SU-DHL-6 (cell line): ENCODE results near the gene TBX18.

Experiments
- H2AFZ ChIP-seq: fragments of 200-600 bp; sonication (generic); 2 replicates; pipeline ENCODE4 v1.6.1; 2014; ENCODE audit warnings: low read depth, mild to moderate bottlenecking, moderate library complexity, mixed read lengths, antibody characterized with exemption, low read length; ENCODE audit not compliant: severe bottlenecking
- H3F3A ChIP-seq: fragments of 200-600 bp; shearing (Covaris generic); 2 replicates; pipeline ENCODE4 v1.6.0; 2016; ENCODE audit warnings: antibody characterized with exemption, mild to moderate bottlenecking; ENCODE audit not compliant: insufficient read depth
- H3K27ac ChIP-seq: fragments of 200-600 bp; sonication (generic); 2 replicates; pipeline ENCODE4 v1.5.1; 2016; ENCODE audit warnings: low read depth, mild to moderate bottlenecking, low read length, moderate library complexity, mixed read lengths
- H3K27me3 ChIP-seq: fragments of 200-600 bp; sonication (generic), shearing (Covaris generic); 2 replicates; pipeline ENCODE4 v1.6.0; 2014; ENCODE audit warnings: mild to moderate bottlenecking, low read length
- H3K36me3 ChIP-seq: fragments of 200-600 bp; sonication (generic); 2 replicates; pipeline ENCODE4 v1.6.1; 2014; ENCODE audit warnings: mild to moderate bottlenecking, low read length, mixed read lengths
- H3K4me2 ChIP-seq: fragments of 300-600, 200-600 bp; shearing (Covaris generic), sonication (generic); 2 replicates; pipeline ENCODE4 v1.6.0; 2014; ENCODE audit warnings: low read length, low read depth, mild to moderate bottlenecking; ENCODE audit not compliant: poor library complexity, severe bottlenecking
- H3K4me3 ChIP-seq: fragments of 200-600 bp; sonication (generic); 2 replicates; pipeline ENCODE4 v1.5.1; 2014; ENCODE audit warnings: antibody characterized with exemption, low read length, mild to moderate bottlenecking, mixed read lengths; ENCODE audit not compliant: insufficient read depth, poor library complexity, severe bottlenecking
- H3K79me2 ChIP-seq: fragments of 200-600 bp; sonication (generic); 2 replicates; pipeline ENCODE4 v1.6.1; 2014; ENCODE audit warnings: mild to moderate bottlenecking, low read length, moderate library complexity; ENCODE audit not compliant: insufficient read depth
- H3K9ac ChIP-seq: fragments of 200-600 bp; sonication (generic); 2 replicates; pipeline ENCODE4 v1.7.0; 2014; ENCODE audit warnings: mild to moderate bottlenecking, low read length
- H3K9me2 ChIP-seq: fragments of 200-600 bp; sonication (generic); replicated peaks from 2 replicates; pipeline ENCODE4 v1.6.1; 2014; ENCODE audit warnings: low read length; ENCODE audit not compliant: insufficient read depth
- H3K9me3 ChIP-seq: fragments of 200-600 bp; sonication (generic); 2 replicates; pipeline ENCODE4 v1.6.1; 2014; ENCODE audit warnings: low read length, mixed read lengths; ENCODE audit not compliant: insufficient read depth
- H4K20me1 ChIP-seq: fragments of 200-600 bp; sonication (generic); 2 replicates; pipeline ENCODE4 v1.6.1; 2014; ENCODE audit warnings: low read depth, mild to moderate bottlenecking, antibody characterized with exemption, low read length, moderate library complexity, mixed read lengths
- EZH2phosphoT487 ChIP-seq: fragments of 200-600 bp; sonication (generic), shearing (Covaris generic); conservative IDR thresholded peaks from 2 replicates; pipeline ENCODE4 v1.6.1; 2018; ENCODE audit warnings: mild to moderate bottlenecking, antibody characterized with exemption, low read length, moderate library complexity, mixed read lengths
- TF ChIP-seq, protein P1 (sequence below): fragments of 200-600 bp; sonication (generic); IDR thresholded peaks from one replicate; pipeline ENCODE4 v1.5.1; 2017; ENCODE audit warnings: antibody characterized with exemption, mild to moderate bottlenecking, low read length, moderate library complexity; ENCODE audit not compliant: insufficient read depth, poor library complexity, severe bottlenecking

TBX18 gene

DNA sequence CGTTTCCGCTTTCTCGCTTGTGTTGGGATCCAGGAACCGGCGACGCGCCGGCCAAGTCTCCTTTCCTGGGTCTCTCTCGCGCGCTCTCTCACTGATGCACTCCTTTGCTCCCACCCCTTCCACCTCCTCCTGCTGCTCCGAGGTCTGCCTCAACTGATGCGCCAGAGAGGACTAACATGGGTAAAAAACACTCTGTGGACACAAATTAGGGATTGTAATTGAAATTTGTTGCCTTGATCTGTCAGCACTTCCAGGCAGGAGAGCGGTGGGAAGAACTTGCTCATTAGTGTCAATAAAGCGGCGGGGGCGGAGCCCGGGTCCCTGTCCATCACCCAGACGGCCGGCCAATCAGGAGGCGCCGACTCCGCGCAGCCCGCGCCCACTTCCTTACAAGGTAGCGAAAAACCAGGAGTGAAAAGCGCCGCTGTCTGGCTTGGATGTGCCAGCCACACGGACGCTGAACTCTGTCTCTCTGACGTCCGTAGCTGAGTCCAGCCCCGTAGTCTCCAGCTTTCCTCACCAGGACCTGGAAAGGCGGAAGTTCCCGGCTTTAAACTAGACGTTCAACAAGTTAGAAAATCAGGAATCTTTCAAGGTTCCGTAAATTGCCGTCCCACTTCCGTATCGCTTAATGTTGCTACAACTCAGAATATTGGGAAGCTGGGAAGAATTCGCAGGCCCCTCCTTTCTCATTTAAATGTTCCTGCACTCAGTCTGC, at the start of gene TBX18:
TBX18 (minus strand) TSS at position 267 of the 718 bp plus-strand sequence. CDS start 417 bp downstream, outside the sequence.
- H3K4me3 ChIP-seq = no peak within 1 kb of the TSS
- H3K27me3 ChIP-seq = no peaks in the 10 kb centered on the region
- H3K9me2 ChIP-seq = no peaks in the 10 kb centered on the region
- no peak within 1 kb of the TSS for H3K27ac ChIP-seq
- TF ChIP-seq EZH2phosphoT487 = no peak
- TF ChIP-seq, protein P1, sequence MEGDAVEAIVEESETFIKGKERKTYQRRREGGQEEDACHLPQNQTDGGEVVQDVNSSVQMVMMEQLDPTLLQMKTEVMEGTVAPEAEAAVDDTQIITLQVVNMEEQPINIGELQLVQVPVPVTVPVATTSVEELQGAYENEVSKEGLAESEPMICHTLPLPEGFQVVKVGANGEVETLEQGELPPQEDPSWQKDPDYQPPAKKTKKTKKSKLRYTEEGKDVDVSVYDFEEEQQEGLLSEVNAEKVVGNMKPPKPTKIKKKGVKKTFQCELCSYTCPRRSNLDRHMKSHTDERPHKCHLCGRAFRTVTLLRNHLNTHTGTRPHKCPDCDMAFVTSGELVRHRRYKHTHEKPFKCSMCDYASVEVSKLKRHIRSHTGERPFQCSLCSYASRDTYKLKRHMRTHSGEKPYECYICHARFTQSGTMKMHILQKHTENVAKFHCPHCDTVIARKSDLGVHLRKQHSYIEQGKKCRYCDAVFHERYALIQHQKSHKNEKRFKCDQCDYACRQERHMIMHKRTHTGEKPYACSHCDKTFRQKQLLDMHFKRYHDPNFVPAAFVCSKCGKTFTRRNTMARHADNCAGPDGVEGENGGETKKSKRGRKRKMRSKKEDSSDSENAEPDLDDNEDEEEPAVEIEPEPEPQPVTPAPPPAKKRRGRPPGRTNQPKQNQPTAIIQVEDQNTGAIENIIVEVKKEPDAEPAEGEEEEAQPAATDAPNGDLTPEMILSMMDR = no peak
- H3K9me3 ChIP-seq = no peaks in the 10 kb centered on the region
- no peak within 1 kb of the TSS for H2AFZ ChIP-seq
- no peaks in the 10 kb centered on the region for H4K20me1 ChIP-seq
- H3K79me2 ChIP-seq = no peaks in the 10 kb centered on the region
- H3K36me3 ChIP-seq = no peaks in the 10 kb centered on the region
- no peak within 1 kb of the TSS for H3K9ac ChIP-seq
- no peaks in the 10 kb centered on the region for H3F3A ChIP-seq
- no peak within 1 kb of the TSS for H3K4me2 ChIP-seq

DNA sequence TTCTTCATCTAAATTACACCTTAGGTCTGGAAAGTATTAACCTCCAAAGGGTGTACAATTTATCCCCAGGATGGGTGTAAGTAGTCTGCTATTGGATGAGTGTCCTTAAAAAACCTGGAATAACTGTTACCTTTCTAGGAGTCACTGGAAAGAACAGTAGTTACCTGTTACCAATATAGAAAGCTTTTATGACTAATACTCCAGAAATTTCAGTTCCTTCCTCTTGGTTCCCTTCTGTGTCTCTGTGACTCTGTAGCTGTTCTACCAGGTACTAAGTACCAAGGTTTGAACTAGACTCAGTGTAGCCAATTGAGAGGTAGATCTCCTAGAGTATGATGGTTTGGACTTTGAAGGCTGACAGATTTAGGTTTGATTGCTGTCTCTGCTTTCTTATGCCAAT, 47.0 kb upstream of the TBX18 start:
- H3K36me3 ChIP-seq = no peaks in the 10 kb centered on the region
- H3K27me3 ChIP-seq = no peaks in the 10 kb centered on the region
- H3K27ac ChIP-seq = no peak overlapping the region

DNA sequence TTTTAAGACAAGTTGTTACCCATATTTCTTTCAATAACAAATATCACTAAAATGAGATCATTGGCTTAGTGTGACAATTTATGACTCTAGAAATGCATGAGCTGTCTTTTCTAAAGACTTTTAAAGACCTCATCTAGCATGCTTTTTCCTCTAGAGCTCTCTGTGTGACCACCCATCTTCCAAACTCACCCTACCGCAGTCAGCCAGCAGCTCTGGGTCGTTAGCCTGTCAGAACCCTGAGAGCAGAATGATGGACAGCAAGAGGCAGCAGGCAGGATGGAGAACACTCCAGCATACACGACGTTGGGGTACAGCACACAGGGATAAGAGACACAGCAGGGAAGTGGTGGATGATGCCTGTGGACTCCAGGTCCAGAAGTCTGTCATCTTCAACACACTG, 45.1 kb upstream of the TBX18 start:
- H2AFZ ChIP-seq = no peak overlapping the region
- TF ChIP-seq, protein P1 = no peak
- TF ChIP-seq EZH2phosphoT487 = no peak
- no peaks in the 10 kb centered on the region for H3K9me2 ChIP-seq
- no peak overlapping the region for H3K9ac ChIP-seq
- no peaks in the 10 kb centered on the region for H3F3A ChIP-seq
- no peaks in the 10 kb centered on the region for H4K20me1 ChIP-seq
- no peaks in the 10 kb centered on the region for H3K9me3 ChIP-seq
- no peak overlapping the region for H3K4me2 ChIP-seq
- no peaks in the 10 kb centered on the region for H3K27me3 ChIP-seq
- H3K27ac ChIP-seq = no peak overlapping the region
- no peak overlapping the region for H3K4me3 ChIP-seq
- H3K36me3 ChIP-seq = no peaks in the 10 kb centered on the region
- H3K79me2 ChIP-seq = no peaks in the 10 kb centered on the region

More for the DNA sequence above, 47.0 kb upstream of the TBX18 start:
- H2AFZ ChIP-seq = no peak overlapping the region
- TF ChIP-seq, protein P1 = no peak
- TF ChIP-seq EZH2phosphoT487 = no peak
- H3K4me2 ChIP-seq = no peak overlapping the region
- H4K20me1 ChIP-seq = no peaks in the 10 kb centered on the region
- no peaks in the 10 kb centered on the region for H3K9me2 ChIP-seq
- no peak overlapping the region for H3K4me3 ChIP-seq
- no peaks in the 10 kb centered on the region for H3K9me3 ChIP-seq
- no peaks in the 10 kb centered on the region for H3K79me2 ChIP-seq
- H3K9ac ChIP-seq = no peak overlapping the region
- H3F3A ChIP-seq = no peaks in the 10 kb centered on the region
